ENCODE data around the gene GALNT13.

DNA sequence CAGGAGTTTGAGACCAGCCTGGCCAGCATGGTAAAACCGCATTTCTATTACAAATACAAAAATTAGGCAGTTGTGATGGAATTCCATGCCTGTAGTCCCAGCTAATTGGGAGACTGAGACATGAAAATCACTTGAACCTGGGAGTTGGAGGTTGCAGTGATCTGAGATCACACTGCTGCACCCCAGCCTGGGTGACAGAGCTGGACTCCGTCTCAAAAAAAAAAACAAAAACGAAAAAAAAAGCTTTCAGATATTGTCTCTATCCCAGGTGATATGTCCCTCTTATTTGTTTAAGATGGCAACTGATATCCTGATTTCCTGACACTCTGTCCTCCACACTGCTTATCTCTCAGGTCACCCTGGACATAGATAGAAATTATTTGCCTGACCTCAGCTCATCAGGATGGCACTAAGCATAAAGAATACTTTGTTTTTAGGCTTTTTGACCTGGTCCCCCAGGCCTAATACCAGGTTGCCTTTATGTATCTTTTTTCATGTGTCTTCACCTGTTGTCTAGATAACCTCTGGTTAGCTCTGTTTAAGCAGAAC is 531.6 kb downstream of the GALNT13 start:
- TF ChIP-seq, protein P1, sequence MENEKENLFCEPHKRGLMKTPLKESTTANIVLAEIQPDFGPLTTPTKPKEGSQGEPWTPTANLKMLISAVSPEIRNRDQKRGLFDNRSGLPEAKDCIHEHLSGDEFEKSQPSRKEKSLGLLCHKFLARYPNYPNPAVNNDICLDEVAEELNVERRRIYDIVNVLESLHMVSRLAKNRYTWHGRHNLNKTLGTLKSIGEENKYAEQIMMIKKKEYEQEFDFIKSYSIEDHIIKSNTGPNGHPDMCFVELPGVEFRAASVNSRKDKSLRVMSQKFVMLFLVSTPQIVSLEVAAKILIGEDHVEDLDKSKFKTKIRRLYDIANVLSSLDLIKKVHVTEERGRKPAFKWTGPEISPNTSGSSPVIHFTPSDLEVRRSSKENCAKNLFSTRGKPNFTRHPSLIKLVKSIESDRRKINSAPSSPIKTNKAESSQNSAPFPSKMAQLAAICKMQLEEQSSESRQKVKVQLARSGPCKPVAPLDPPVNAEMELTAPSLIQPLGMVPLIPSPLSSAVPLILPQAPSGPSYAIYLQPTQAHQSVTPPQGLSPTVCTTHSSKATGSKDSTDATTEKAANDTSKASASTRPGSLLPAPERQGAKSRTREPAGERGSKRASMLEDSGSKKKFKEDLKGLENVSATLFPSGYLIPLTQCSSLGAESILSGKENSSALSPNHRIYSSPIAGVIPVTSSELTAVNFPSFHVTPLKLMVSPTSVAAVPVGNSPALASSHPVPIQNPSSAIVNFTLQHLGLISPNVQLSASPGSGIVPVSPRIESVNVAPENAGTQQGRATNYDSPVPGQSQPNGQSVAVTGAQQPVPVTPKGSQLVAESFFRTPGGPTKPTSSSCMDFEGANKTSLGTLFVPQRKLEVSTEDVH (IDR thresholded peaks at IDR 0.05; ENCODE audit: low read depth, partially characterized antibody): no peak
- TF ChIP-seq YY1 (IDR thresholded peaks at IDR 0.05; ENCODE audit: low read depth, low read length): no peak
- TF ChIP-seq LARP7 (IDR thresholded peaks at IDR 0.05): no peak
- TF ChIP-seq FOS (IDR thresholded peaks at IDR 0.05; ENCODE audit: borderline replicate concordance, extremely low read depth, insufficient read length): no peak
- no peak for TF ChIP-seq POLR2A (IDR thresholded peaks at IDR 0.05; ENCODE audit: low read depth, low read length)
- TF ChIP-seq NFIC (IDR thresholded peaks at IDR 0.05; ENCODE audit: low read depth, low read length): no peak

All from GM12878 (cell line).